SKM-1 treated with dmso at 0.1 percent for 144 hours (cell line): ENCODE results near the gene PPA2.
"Not testable (repeated sequence)": the region's sequence is repeated elsewhere in the genome, so short reads cannot be mapped to it uniquely, and the experiment has no call there.

ENCODE experiments used
- DNase-seq: peaks from one replicate; lab custom pipeline; 2025; ENCODE audit not compliant: unreplicated experiment; lab: John Stamatoyannopoulos, UW

PPA2 gene

GRCh38 chr4:105460306-105460705 is 13.6 kb downstream of the PPA2 start:
- DNase-seq, result no peak

DNA sequence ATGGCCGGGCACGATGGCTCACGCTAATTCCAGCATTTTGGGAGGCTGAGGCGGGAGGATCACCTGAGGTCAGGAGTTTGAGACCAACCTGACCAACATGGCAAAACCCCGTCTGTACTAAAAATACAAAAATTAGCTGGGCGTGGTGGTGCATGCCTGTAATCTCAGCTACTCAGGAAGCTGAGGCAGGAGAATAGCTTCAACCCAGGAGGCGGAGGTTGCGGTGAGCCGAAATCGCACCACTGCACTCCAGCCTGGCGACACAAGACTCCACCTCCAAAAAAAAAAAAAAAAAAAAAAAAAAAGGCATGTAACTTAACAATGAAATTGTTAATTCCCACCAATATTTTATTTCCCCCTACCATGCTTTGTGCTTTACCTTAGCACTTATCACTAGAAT is 15.3 kb downstream of the PPA2 start:
- not testable (repeated sequence) for DNase-seq

DNA sequence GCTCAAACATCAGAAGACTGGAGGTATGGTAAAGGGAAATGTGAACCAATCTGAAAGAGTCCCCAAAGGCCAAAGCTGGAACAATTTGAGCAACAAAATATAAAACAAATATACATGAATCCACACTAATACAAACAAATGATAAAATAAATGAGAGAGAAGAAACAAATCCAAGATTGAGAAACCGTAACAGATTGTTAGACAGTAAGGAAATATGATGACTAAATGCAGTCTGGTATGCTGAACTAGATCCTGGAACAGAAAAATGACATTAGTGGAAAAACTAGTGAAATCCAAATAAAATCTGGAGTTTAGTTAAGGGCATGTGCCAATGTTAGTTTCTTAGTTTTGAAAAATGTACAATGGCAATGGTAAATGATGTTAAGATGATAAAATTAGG is 15.9 kb downstream of the PPA2 start:
- no peak for DNase-seq

- no peak for DNase-seq
Observed at GRCh38 chr4:105455998-105456397, 17.9 kb downstream of the PPA2 start.

GRCh38 chr4:105455182-105455581 is 18.7 kb downstream of the PPA2 start:
- no peak for DNase-seq

- no peak for DNase-seq
Observed at GRCh38 chr4:105453550-105454205, 20.2 kb downstream of the PPA2 start.

DNA sequence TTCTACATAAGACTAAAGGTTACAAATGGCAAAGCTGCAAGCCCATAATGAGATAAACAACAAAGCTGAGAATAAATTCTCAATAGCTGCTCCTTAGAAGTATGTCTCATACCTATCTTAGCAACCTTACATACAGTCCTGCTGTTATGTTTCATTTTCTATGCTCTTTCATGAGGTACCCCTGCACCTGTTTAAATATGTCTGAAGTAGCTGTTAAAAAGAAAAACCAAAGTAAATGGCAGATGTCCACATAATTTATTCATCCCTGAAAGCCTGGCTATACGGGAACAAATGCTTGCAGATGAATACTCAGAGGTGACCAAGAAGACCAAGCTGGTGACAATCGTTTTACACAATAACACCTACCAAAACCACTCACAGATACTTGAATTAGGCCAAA is 22.5 kb downstream of the PPA2 start:
- DNase-seq, result no peak

DNA sequence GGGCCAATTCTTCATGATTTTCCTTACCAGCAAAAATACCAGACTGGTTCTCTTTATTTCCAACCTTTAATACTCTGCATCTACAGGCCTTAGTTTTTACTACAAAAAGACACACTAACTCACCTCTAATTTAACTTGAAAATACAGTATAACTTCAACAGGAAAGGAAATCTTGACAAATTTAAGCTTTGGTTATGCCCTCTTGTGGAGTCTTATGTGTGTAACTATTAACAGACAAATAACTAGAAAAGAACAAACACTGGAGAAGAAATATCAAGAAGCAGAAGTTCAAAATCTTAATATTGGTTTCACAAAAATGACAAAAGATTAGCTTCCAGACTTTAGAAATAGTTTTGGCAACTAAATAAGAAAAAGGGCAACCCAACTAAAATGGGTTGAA is 33.0 kb downstream of the PPA2 start:
- no peak for DNase-seq

DNA sequence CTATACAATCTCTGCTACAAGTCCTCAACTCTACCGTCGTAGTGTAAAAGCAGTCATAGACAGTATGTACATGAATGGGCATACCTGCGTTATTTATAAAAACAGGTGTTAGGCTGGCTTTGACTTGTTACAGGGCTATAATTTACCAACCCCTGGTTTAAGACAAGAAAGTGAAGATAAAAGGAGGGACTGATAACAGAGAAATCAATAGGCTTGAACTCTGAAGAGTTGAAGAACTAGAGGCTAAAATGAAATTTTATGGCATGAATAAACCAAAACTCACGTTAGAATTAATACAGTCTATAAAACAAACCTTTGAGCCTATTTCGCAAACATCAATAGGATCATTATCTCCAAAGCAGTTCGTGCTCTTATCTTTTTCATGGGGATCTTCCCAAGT is 36.2 kb downstream of the PPA2 start:
- no peak for DNase-seq

DNA sequence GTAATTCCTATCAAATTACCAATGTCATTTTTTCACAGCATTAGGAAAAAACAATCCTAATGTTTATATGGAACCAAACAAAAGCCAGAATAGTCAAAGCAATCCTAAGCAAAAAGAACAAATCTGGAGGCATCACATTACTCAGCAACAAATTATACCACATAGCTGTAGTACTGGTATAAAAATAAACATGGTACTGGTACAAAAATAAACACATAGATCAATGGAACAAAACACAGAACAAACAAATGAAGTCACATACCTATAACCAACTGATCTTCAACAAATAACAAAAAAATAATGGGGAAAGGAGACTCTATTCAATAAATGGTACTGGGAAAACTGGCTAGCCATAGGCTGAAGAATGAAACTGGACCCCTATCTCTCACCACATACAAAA is 37.4 kb downstream of the PPA2 start:
- no peak for DNase-seq

- DNase-seq, result no peak
Observed at GRCh38 chr4:105434940-105435339, 38.9 kb downstream of the PPA2 start.

- no peak for DNase-seq
Observed at GRCh38 chr4:105433421-105433820, 40.4 kb downstream of the PPA2 start.

DNA sequence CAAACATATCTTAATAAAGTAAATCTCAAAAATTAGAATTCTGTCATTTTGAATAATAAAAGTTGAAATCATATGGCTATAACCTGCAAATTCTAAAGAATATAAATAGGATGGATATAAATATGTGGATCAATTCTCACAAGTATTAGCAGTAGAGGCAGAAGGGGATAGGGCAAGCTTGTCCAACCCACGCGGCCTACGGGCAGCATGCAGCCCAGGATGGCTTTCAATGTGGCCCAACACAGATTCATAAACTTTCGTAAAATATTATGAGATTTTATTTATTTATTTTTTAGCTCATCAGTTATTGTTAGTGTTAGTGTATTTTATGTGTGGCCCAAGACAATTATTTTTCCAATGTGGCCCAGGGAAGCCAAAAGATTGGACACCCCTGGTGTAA is 41.4 kb downstream of the PPA2 start:
- no peak for DNase-seq

DNA sequence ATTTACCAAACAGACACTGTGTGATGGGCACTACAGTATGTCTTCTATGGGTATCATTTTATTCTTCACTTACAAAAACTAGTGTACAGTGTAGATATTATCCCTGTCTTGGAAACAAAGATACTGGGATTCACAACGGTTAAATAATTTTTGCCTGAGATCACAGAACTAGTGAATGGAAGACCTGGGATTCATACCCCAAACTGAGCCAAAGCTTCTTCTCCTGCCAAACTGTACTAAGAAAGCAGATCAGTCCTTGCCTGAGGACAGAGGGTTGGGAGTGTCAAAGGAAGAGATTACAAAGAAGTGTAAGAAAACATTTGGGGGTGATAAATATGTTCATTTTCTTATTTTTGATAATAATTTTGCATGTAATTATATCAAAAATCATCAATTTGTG is 43.1 kb downstream of the PPA2 start:
- no peak for DNase-seq

DNA sequence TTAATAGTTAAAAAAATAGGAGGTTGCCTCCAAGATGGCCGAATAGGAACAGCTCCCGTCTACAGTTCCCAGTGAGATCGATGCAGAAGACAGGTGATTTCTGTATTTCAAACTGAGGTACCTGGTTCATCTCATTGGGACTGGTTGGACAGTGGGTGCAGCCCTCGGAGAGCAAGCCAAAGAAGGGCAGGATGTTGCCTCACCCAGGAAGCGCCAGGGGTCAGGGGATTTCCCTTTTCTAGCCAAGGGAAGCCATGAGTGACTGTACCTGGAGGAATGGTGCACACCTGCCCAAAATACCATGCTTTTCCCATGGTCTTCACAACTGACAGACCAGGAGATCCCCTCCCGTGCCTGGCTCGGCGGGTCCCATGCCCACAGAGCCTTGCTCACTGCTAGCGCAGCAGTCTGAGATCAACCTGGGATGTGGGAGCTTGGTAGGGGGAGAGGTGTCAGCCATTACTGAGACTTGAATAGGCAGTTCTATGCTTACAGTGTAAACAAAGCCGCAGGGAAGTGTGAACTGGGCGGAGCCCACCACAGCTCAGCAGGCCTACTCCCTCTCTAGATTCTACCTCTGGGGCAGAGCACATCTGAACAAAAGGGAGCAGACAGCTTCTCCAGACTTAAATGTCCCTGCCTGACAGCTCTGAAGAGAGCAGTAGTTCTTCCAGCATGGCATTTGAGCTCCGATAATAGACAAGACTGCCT is 47.5 kb downstream of the PPA2 start:
- no peak for DNase-seq

DNA sequence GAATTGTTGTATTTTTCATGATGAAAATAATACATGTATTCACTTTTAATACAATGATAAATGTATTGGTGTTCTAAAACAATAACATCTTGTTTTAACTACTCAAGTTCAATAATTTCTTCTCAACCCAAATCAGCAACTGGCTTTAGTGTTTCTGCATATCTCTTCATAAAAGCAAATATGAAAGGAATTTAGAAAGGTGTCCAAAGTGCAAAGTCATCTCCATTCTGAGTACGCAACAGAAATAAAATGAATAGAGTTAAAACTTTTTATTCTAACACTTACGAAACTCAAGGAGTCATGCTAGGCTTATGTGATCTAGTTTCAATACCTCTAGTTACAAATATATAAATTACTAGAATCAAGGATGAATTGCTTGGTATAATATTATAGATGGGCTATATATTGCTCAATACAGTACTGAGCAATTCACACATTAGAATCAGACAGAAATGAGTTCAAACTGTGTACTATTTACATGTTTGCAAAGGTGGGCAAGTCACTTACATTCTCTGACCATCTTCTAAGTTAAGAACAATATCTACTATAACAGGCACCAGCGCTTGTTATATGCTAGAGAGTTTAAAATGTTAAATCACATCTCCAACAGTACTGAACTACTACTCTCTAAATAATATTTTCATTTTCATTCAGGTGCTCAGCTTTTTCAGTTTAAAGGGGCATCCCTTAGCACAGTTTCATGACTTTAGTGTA is 51.5 kb downstream of the PPA2 start:
- no peak for DNase-seq

- no peak for DNase-seq
Observed at GRCh38 chr4:105417624-105418023, 56.2 kb downstream of the PPA2 start.

DNA sequence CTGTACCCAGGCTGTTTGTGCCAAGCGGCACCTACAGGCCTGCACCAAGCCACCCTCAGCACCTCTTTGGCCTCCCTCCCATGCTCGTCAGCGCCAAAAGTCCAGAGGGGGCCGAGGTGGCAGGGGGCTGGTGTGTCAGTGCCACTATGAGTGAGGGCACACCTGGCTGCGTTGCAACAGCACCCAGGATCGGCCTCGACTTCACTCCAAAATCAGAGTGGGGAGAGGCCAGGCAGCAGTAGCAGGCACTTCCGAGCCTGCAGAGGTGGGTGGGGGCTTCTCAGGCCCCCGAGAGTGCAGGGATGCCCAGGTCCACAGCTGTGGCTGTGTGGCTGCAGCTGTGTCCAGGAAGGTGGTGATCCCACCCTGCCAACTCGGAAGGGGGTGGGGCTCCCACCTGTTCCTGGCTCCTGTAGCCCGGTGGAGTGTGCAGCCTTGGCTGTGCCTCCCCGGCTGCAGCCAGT is 58.5 kb downstream of the PPA2 start:
- DNase-seq, result no peak

DNA sequence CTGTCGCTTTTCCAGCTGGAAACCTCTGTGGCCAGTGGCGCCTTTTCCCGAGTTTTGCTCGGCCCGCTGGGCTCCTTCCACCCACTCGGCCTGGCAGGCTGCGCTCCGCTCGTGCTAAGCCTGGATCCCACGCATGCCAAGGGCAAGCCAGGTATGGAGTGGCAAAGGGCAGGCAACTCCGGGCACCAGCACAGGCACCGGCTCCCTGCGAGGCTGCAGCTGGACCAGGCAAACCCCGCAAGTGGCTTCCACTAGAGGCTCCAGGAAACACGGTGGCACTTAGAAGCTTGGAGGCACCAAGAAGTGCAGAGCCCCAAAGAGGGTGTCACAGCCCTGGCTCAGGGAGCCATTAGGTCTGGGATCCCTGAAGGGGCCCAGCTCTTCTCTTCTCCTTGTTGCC is 59.5 kb downstream of the PPA2 start:
- no peak for DNase-seq

GRCh38 chr4:105409135-105409534 is 64.7 kb downstream of the PPA2 start:
- not testable (repeated sequence) for DNase-seq

GRCh38 chr4:105400901-105401677 is 72.8 kb downstream of the PPA2 start:
- no peak for DNase-seq
